Activated CD4-positive, alpha-beta T cell treated with anti-CD3 and anti-CD28 coated beads for 1 hour (primary cell): ENCODE data around the gene ARL15.
"Not testable (repeated sequence)": the region's sequence is repeated elsewhere in the genome, so short reads cannot be mapped to it uniquely, and the experiment has no call there.

Source experiments
- DNase-seq: peaks from one replicate; pipeline ENCODE4 v3.0.0-alpha.2; 2020

Gene ARL15

GRCh38 chr5:54310433-54311175, at the start of gene ARL15:
ARL15 (minus strand) TSS chr5:54310573.
- peak; percentile 96 for DNase-seq

- DNase-seq, result no peak
These were observed 49.7 kb upstream of the ARL15 start for GRCh38 chr5:54360089-54360488.

GRCh38 chr5:54357408-54358058, 47.2 kb upstream of the ARL15 start:
- DNase-seq, result no peak

GRCh38 chr5:54353933-54354564, 43.7 kb upstream of the ARL15 start:
- DNase-seq, result not testable (repeated sequence)

- DNase-seq, result not testable (repeated sequence)
These were observed 42.2 kb upstream of the ARL15 start for GRCh38 chr5:54352580-54352979.

- DNase-seq, result no peak
These were observed 37.0 kb upstream of the ARL15 start for GRCh38 chr5:54347221-54347865.

GRCh38 chr5:54344653-54345052, 34.3 kb upstream of the ARL15 start:
- DNase-seq, result no peak

- no peak for DNase-seq
These were observed 31.6 kb upstream of the ARL15 start for GRCh38 chr5:54341971-54342370.

- no peak for DNase-seq
These were observed 27.1 kb upstream of the ARL15 start for GRCh38 chr5:54337523-54337922.

GRCh38 chr5:54332720-54333119, 22.3 kb upstream of the ARL15 start:
- no peak for DNase-seq

GRCh38 chr5:54329731-54330709, 19.6 kb upstream of the ARL15 start:
- DNase-seq, result no peak

GRCh38 chr5:54326662-54327270, 16.4 kb upstream of the ARL15 start:
- no peak for DNase-seq

GRCh38 chr5:54325610-54326311, 15.4 kb upstream of the ARL15 start:
- DNase-seq, result no peak

- DNase-seq, result no peak
These were observed 14.9 kb upstream of the ARL15 start for GRCh38 chr5:54325272-54325609.

GRCh38 chr5:54324651-54325271, 14.4 kb upstream of the ARL15 start:
- no peak for DNase-seq

GRCh38 chr5:54323495-54323894, 13.1 kb upstream of the ARL15 start:
- no peak for DNase-seq

- no peak for DNase-seq
These were observed 9.9 kb upstream of the ARL15 start for GRCh38 chr5:54320256-54320655.

GRCh38 chr5:54317511-54318260, 7.3 kb upstream of the ARL15 start:
- no peak for DNase-seq

GRCh38 chr5:54315736-54316528, 5.6 kb upstream of the ARL15 start:
- DNase-seq, result no peak
